IMR-90 (cell line): Measurements from ENCODE around the gene WAS. TPM values are rescaled to one million over a fixed set of nuclear protein-coding genes. Genes with fewer than 3 reads are reported as not detected.
A peak's percentile ranks its signal among the peaks of the same experiment; 100 is the strongest.

Experiments used
- ATAC-seq: fragments of 200-7000 bp; cut with Tn5 transposase; 2 replicates; pipeline ENCODE4 v1.9.1; 2020; ENCODE audit warnings: low read depth, mild to moderate bottlenecking, moderate library complexity
- BruUV-seq: library from RNA; stranded (reverse); fragments of 400-500 nt; replicated peaks from 2 replicates; lab custom pipeline; 2021; lab: Mats Ljungman, UMichigan
- CTCF ChIA-PET: fragments of 300-600 bp; formaldehyde crosslinking; extraction: SDS; loops from one replicate; lab custom pipeline; 2021; ENCODE audit warnings: antibody characterized with exemption; lab: Yijun Ruan, JAX
- POLR2A ChIA-PET: fragments of 300-600 bp; sonication (Branson Sonifier 250); formaldehyde crosslinking; loops from one replicate; lab custom pipeline; 2022; ENCODE audit warnings: antibody characterized with exemption; ENCODE audit not compliant: unreplicated experiment; lab: Charles Lee
- DNase-seq: peaks from one replicate; pipeline ENCODE4 v3.0.0; 2013
- H2AFZ ChIP-seq: replicated peaks from 2 replicates; pipeline ENCODE3; 2013; ENCODE audit warnings: low read length, mild to moderate bottlenecking; ENCODE audit not compliant: poor library complexity
- H2AK5ac ChIP-seq: 2 replicates; pipeline ENCODE4 v1.6.1; 2013; ENCODE audit warnings: low read depth, low read length, inconsistent platforms
- H2AK9ac ChIP-seq: replicated peaks from 2 replicates; pipeline ENCODE3; 2013; ENCODE audit warnings: mild to moderate bottlenecking, low read depth, low read length, moderate library complexity; ENCODE audit not compliant: poor library complexity
- H2BK120ac ChIP-seq: 2 replicates; pipeline ENCODE4 v1.6.1; 2013; ENCODE audit warnings: low read depth, low read length, inconsistent platforms
- H2BK15ac ChIP-seq: 3 replicates; pipeline ENCODE4 v1.6.1; 2013; ENCODE audit warnings: low read depth, low read length, inconsistent platforms
- H2BK20ac ChIP-seq: 2 replicates; pipeline ENCODE4 v1.6.1; 2013; ENCODE audit warnings: low read depth, mild to moderate bottlenecking, inconsistent platforms, low read length, moderate library complexity
- H2BK5ac ChIP-seq: 2 replicates; pipeline ENCODE4 v1.6.1; 2013; ENCODE audit warnings: mild to moderate bottlenecking, low read depth, low read length, inconsistent platforms; ENCODE audit not compliant: poor library complexity, severe bottlenecking
- H3K14ac ChIP-seq: replicated peaks from 2 replicates; pipeline ENCODE4 v1.6.1; 2013; ENCODE audit warnings: low read depth, low read length, inconsistent platforms
- H3K18ac ChIP-seq: 2 replicates; pipeline ENCODE4 v1.6.1; 2013; ENCODE audit warnings: low read depth, low read length, control low read depth
- H3K23ac ChIP-seq: 2 replicates; pipeline ENCODE4 v1.6.1; 2013; ENCODE audit warnings: low read depth, low read length, inconsistent platforms
- H3K27ac ChIP-seq: 2 replicates; pipeline ENCODE4 v1.5.1; 2013; ENCODE audit warnings: mild to moderate bottlenecking, control low read depth, low read length; ENCODE audit not compliant: insufficient read depth
- H3K27me3 ChIP-seq: 2 replicates; pipeline ENCODE4 v1.6.1; 2013; ENCODE audit warnings: low read length; ENCODE audit not compliant: control insufficient read depth, insufficient read depth
- H3K36me3 ChIP-seq: 2 replicates; pipeline ENCODE4 v1.6.1; 2013; ENCODE audit warnings: low read length, mixed read lengths; ENCODE audit not compliant: control insufficient read depth, insufficient read depth
- H3K4ac ChIP-seq: 2 replicates; pipeline ENCODE4 v1.6.1; 2013; ENCODE audit warnings: low read depth, low read length, inconsistent platforms
- H3K4me1 ChIP-seq: 2 replicates; pipeline ENCODE4 v1.6.1; 2013; ENCODE audit warnings: low read length, mixed read lengths; ENCODE audit not compliant: control insufficient read depth, insufficient read depth
- H3K4me2 ChIP-seq: 2 replicates; pipeline ENCODE4 v1.6.1; 2013; ENCODE audit warnings: low read depth, mild to moderate bottlenecking, control low read depth, low read length, moderate library complexity
- H3K4me3 ChIP-seq: 2 replicates; pipeline ENCODE4 v1.5.1; 2013; ENCODE audit warnings: low read depth, mild to moderate bottlenecking, control low read depth, low read length, moderate library complexity; ENCODE audit not compliant: insufficient read depth
- H3K56ac ChIP-seq: 2 replicates; pipeline ENCODE4 v1.6.1; 2013; ENCODE audit warnings: low read length, inconsistent platforms; ENCODE audit not compliant: insufficient read depth; ENCODE audit errors: extremely low read depth
- H3K79me1 ChIP-seq, 2 experiments: 2 replicates each; pipeline ENCODE4 v1.6.1; 2013; ENCODE audit warnings: low read length in 2 of 2, inconsistent platforms in 1 of 2, low read depth in 1 of 2
- H3K9ac ChIP-seq: 2 replicates; pipeline ENCODE4 v1.6.1; 2013; ENCODE audit warnings: low read depth, low read length, control low read depth
- H3K9me1 ChIP-seq: 2 replicates; pipeline ENCODE4 v1.6.1; 2013; ENCODE audit warnings: low read length, inconsistent platforms; ENCODE audit not compliant: insufficient read depth
- H3K9me3 ChIP-seq: 2 replicates; pipeline ENCODE4 v1.6.1; 2013; ENCODE audit warnings: low read length; ENCODE audit not compliant: control insufficient read depth, insufficient read depth
- H4K20me1 ChIP-seq: 2 replicates; pipeline ENCODE4 v1.6.1; 2013; ENCODE audit warnings: low read length, inconsistent platforms; ENCODE audit not compliant: insufficient read depth
- H4K5ac ChIP-seq: 2 replicates; pipeline ENCODE4 v1.6.1; 2013; ENCODE audit warnings: mild to moderate bottlenecking, low read depth, low read length, control low read depth
- H4K8ac ChIP-seq, 2 experiments: 2 replicates each; pipeline ENCODE4 v1.6.1; 2013; ENCODE audit warnings: low read depth in 2 of 2, low read length in 2 of 2, control low read depth in 1 of 2, inconsistent platforms in 1 of 2
- H4K91ac ChIP-seq: 2 replicates; pipeline ENCODE4 v1.6.1; 2013; ENCODE audit warnings: low read depth, low read length, inconsistent platforms; ENCODE audit not compliant: insufficient read depth
- BHLHE40 ChIP-seq: fragments of 150-350 bp; IDR thresholded peaks from 2 replicates; pipeline ENCODE4 v1.6.1; 2016; ENCODE audit warnings: mild to moderate bottlenecking, low read depth, low read length
- MAFK ChIP-seq: IDR thresholded peaks from 2 replicates; pipeline ENCODE4 v1.6.1; 2012; ENCODE audit warnings: low read depth, low read length, improper control_type of control experiment
- MAZ ChIP-seq: IDR thresholded peaks from 2 replicates; pipeline ENCODE4 v1.6.1; 2012; ENCODE audit warnings: low read depth, mild to moderate bottlenecking, low read length, improper control_type of control experiment, moderate library complexity, borderline replicate concordance
- NFE2L2 ChIP-seq: fragments of 150-350 bp; IDR thresholded peaks from 2 replicates; pipeline ENCODE4 v1.6.1; 2016; ENCODE audit warnings: low read depth, mild to moderate bottlenecking, low read length
- RAD21 ChIP-seq: IDR thresholded peaks from 2 replicates; pipeline ENCODE4 v1.6.1; 2012; ENCODE audit warnings: low read length, improper control_type of control experiment
- USF2 ChIP-seq: fragments of 150-350 bp; IDR thresholded peaks from 2 replicates; pipeline ENCODE4 v1.6.1; 2017; ENCODE audit warnings: mild to moderate bottlenecking, antibody characterized with exemption, low read length, low read depth
- WGBS, 2 experiments: methylation state at CpG; one replicate each; pipeline versions ENCODE4 v1.1.5 to v1.1.7; 2013; ENCODE audit warnings: missing lambda C conversion rate in 2 of 2; ENCODE audit not compliant: insufficient read length in 1 of 2; ENCODE audit errors: extremely low coverage in 2 of 2; 5-methylcytosine and 5-hydroxymethylcytosine counted together
- dilution Hi-C: fragments of 300-500 bp; cut with HindIII; formaldehyde crosslinking; loops from one replicate; pipeline ENCODE4 v1.14.3; 2018; ENCODE audit warnings: low sequenced_read_pairs; ENCODE audit not compliant: unreplicated experiment
- in situ Hi-C: fragments of 300-500 bp; cut with MboI; formaldehyde crosslinking; loops from 3 replicates; pipeline ENCODE4 v1.14.3; 2019; ENCODE audit warnings: low sequenced_read_pairs, inconsistent platforms, mixed read lengths
- intact Hi-C: fragments of 100-400 bp; cut with micrococcal nuclease; formaldehyde crosslinking; loops from 2 replicates; pipeline ENCODE4 v1.10.0; 2022
- polyA plus RNA-seq, 3 experiments: library from polyadenylated mRNA; depleted of rRNA; stranded (reverse); fragments of >200 nt; gene quantifications; 2 replicates each; pipeline ENCODE4 v1.2.3, GENCODE V29; 2012; ENCODE audit warnings: low replicate concordance in 1 of 3
- total RNA-seq: library from RNA; depleted of rRNA; stranded (reverse); fragments of >200 nt; gene quantifications from 2 replicates; pipeline ENCODE4 v1.2.3, GENCODE V29; 2012

WAS gene
- total and polyA plus RNA-seq, 2 of the 4 experiments (the other 2 are of a cell fraction): 0.14 TPM; not detected in 1

- no peak for ATAC-seq
- intact Hi-C loops: no loop called here
- no peak overlapping the region for H3K4me2 ChIP-seq
Measured at GRCh38 chrX:48694776-48695533, 11.4 kb downstream of the WAS start.

More at GRCh38 chrX:48694776-48695533, 11.4 kb downstream of the WAS start:
- 62% methylated on average over 5 of the region's 15 CpGs; no CpG with 5 or more reads in 1 of the 2 experiments for WGBS, 2 experiments
- H2BK120ac ChIP-seq: no peak overlapping the region
- peak overlapping the region; percentile 13 to 77; a peak in 2 of 4 replicates for H4K8ac ChIP-seq
- ChIA-PET POLR2A (no interaction called here), CTCF (interaction anchor here (0.5 to 0.6 kb wide), 2 partner anchors 9 to 52 kb away, joined by 3 read pairs; no protein-coding TSS in a partner anchor)
- no peak overlapping the region for H3K4ac ChIP-seq
- peaks cover 0 to 5% of the 10 kb centered on the region in 2 experiments; a peak in 3 of 4 replicates for H3K79me1 ChIP-seq
- H3K14ac ChIP-seq: no peak overlapping the region
- no peak overlapping the region for H4K91ac ChIP-seq
- no peak overlapping the region for H2BK5ac ChIP-seq
- H3K4me3 ChIP-seq: no peak overlapping the region
- no peak overlapping the region for H3K27ac ChIP-seq
- no peak overlapping the region for H2AK5ac ChIP-seq
- H4K20me1 ChIP-seq: no peaks in the 10 kb centered on the region
- dilution Hi-C loops: no loop called here
- H3K27me3 ChIP-seq: peaks cover 3% of the 10 kb centered on the region; the same call in 1 of the 2 replicates
- peak overlapping the region; percentile 90 for H2AFZ ChIP-seq
- H3K9ac ChIP-seq: peak overlapping the region; percentile 78
- H3K18ac ChIP-seq: no peak overlapping the region
- peak overlapping the region; percentile 19; the same call in 1 of the 2 replicates for H4K5ac ChIP-seq
- no peaks in the 10 kb centered on the region for H3K36me3 ChIP-seq
- H2AK9ac ChIP-seq: no peak overlapping the region
- peaks cover 8% of the 10 kb centered on the region; the same call in 1 of the 2 replicates for H3K4me1 ChIP-seq
- H3K9me3 ChIP-seq: no peaks in the 10 kb centered on the region
- in situ Hi-C loops: no loop called here
- BruUV-seq: no TSS peak
- no peak overlapping the region for H2BK15ac ChIP-seq
- no peaks in the 10 kb centered on the region; the same call in 1 of the 2 replicates for H3K9me1 ChIP-seq
- DNase-seq: no peak
- TF ChIP-seq MAFK (no peak), RAD21 (no peak), MAZ (no peak), USF2 (no peak), NFE2L2 (no peak), BHLHE40 (no peak)
- no peak overlapping the region for H3K23ac ChIP-seq
- no peak overlapping the region for H3K56ac ChIP-seq
- no peak overlapping the region for H2BK20ac ChIP-seq
